BE2C (cell line): ENCODE measurements around the gene RIN3.

Experiments used
- DNase-seq: peaks from one replicate; pipeline ENCODE4 v3.0.0-alpha.2; 2020
- H3K27me3 ChIP-seq: fragments of 250-450 bp; sonication (Bioruptor Pico); 2 replicates; pipeline ENCODE4 v1.5.1; 2020; ENCODE audit warnings: mild to moderate bottlenecking
- H3K36me3 ChIP-seq: fragments of 250-450 bp; sonication (Bioruptor Pico); 2 replicates; pipeline ENCODE4 v1.5.1; 2020; ENCODE audit warnings: mild to moderate bottlenecking
- H3K4me1 ChIP-seq: fragments of 250-450 bp; sonication (Bioruptor Pico); 2 replicates; pipeline ENCODE4 v1.5.1; 2020
- H3K4me3 ChIP-seq: 2 replicates; pipeline ENCODE4 v1.5.1; 2011; ENCODE audit warnings: low read depth, low read length
- H3K9me3 ChIP-seq: fragments of 250-450 bp; sonication (Bioruptor Pico); 2 replicates; pipeline ENCODE4 v1.5.1; 2020
- TF ChIP-seq, protein P1 (sequence below): IDR thresholded peaks from 2 replicates; pipeline ENCODE4 v1.5.1; 2012; ENCODE audit warnings: mild to moderate bottlenecking, low read depth, low read length

Gene RIN3

DNA sequence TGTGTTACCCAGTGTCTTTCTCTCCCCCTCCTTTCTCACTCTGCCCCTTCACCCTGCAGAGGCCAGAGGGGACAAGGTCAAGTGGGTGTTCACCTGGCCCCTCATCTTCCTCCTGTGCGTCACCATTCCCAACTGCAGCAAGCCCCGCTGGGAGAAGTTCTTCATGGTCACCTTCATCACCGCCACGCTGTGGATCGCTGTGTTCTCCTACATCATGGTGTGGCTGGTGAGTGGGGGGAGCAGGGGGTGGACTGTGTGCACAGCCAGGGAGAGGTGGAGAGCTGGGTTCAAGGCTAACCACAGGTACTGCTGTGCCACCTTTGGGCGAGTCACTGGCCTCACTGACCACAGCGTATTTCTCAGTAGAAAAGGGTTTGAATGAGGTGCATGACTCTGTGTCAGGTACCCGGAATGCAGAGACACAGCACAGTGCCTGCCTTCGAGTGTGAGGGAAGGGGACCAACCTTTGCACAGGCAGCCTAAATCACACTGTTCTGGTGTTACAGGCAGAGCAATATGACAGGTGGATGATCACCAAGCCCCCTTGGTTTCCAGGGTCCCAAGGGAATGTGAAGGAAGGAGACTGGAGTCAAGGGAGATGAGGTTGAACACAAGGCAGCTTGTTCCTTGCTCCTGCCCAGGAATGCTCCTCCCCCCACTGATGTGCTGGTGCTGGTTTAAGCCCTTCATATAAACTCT lies 30.8 kb upstream of the RIN3 start:
- Histone ChIP-seq H3K4me1 (no peaks in the 10 kb centered on the region), H3K4me3 (no peak overlapping the region), H3K27me3 (no peaks in the 10 kb centered on the region), H3K36me3 (no peaks in the 10 kb centered on the region), H3K9me3 (no peaks in the 10 kb centered on the region)
- TF ChIP-seq, protein P1, sequence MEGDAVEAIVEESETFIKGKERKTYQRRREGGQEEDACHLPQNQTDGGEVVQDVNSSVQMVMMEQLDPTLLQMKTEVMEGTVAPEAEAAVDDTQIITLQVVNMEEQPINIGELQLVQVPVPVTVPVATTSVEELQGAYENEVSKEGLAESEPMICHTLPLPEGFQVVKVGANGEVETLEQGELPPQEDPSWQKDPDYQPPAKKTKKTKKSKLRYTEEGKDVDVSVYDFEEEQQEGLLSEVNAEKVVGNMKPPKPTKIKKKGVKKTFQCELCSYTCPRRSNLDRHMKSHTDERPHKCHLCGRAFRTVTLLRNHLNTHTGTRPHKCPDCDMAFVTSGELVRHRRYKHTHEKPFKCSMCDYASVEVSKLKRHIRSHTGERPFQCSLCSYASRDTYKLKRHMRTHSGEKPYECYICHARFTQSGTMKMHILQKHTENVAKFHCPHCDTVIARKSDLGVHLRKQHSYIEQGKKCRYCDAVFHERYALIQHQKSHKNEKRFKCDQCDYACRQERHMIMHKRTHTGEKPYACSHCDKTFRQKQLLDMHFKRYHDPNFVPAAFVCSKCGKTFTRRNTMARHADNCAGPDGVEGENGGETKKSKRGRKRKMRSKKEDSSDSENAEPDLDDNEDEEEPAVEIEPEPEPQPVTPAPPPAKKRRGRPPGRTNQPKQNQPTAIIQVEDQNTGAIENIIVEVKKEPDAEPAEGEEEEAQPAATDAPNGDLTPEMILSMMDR = no peak
- DNase-seq = no peak

DNA sequence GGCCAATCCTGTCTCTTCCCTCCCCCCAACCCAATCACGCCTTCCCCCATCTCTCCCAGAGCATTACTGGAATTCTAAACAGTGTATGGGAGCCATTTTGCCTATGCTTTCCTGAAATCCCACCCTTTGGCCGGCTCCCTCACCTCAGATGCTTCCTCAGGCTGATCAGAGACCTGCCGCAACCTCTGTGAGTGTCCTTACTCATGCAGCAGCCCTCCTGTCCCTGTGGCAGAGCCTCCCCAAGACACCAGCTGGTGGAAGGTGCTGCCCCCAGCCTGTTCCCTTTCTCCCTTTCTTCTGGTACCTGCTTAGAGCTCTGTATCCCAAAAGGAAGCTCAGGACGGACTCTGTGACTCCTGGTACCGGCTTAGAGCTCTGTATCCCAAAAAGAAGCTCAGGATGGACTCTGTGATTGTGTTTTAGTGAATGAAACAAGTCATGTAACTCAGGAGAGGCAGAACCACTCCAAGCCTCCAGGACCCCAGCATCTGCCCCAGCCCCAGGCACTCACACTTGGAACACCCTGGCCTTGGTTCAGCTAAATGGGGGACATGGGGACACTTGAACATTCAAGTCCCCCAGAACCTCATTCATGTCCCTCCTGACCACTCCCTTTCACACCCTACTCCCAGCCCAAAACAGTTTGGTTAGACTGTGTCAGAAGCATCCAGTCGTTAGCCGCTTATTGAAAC lies 29.3 kb upstream of the RIN3 start:
- no peaks in the 10 kb centered on the region for H3K9me3 ChIP-seq

DNA sequence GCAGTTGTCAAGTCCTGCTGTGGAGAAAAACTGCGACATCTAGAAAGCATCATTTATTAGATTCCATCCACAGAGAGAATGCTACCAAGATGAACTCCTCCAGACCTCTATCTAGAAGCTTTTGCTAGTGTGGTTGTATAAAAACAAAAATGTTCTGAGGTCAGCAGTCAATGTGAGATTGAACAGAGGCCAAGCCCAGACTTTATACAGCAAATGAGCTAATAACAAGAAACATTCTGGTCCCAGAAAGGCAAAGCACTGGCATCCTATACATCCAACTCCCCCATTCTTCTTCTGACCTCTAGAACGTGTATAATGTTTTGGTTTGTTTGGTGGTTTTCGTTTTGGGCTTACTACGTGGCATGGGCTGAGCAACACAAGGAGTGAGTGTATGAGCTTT lies 26.7 kb upstream of the RIN3 start:
- Histone ChIP-seq H3K36me3 (no peaks in the 10 kb centered on the region), H3K27me3 (no peaks in the 10 kb centered on the region; the same call in none of the 2 replicates), H3K4me3 (no peak overlapping the region), H3K9me3 (no peaks in the 10 kb centered on the region), H3K4me1 (no peaks in the 10 kb centered on the region)
- TF ChIP-seq, protein P1 = no peak
- DNase-seq = no peak

More for the DNA sequence above, 29.3 kb upstream of the RIN3 start:
- Histone ChIP-seq H3K4me3 (no peak overlapping the region), H3K36me3 (no peaks in the 10 kb centered on the region), H3K4me1 (no peaks in the 10 kb centered on the region), H3K27me3 (no peaks in the 10 kb centered on the region; the same call in 1 of the 2 replicates)
- TF ChIP-seq, protein P1 = no peak
- DNase-seq = no peak

DNA sequence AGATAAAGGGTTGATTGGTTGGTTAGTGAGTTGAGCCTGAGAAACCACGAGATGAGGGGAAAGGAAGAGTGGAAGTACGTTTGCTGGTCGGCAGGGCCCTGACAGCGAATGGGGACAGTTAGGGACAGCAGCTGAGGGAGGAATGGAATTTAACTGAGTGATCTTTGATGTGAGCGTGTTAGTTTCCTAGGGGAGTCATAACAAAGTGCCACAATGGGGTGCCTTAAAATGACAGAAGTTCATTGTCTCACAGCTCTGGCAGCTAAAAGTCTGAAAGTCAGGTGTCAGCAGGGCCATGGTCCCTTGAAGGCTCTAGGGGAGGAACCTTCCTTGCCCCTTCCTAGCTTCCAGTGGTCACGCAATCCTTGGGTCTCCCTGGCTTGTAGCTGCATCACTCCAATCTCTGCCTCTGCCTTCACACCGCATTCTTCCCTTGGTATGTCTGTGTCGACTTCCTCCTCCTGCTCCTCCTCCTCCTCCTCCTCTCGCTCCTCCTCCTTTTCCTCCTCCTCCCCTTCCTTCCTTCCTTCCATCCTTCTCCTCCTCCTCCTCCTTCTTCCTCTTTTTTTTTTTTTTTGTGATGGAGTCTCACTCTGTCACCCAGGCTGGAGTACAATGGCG lies 26.0 kb upstream of the RIN3 start:
- no peaks in the 10 kb centered on the region for H3K4me1 ChIP-seq
- no peaks in the 10 kb centered on the region for H3K9me3 ChIP-seq
- no peak for DNase-seq
- H3K27me3 ChIP-seq = no peaks in the 10 kb centered on the region; the same call in none of the 2 replicates
- TF ChIP-seq, protein P1 = no peak
- no peak overlapping the region for H3K4me3 ChIP-seq
- no peaks in the 10 kb centered on the region for H3K36me3 ChIP-seq

DNA sequence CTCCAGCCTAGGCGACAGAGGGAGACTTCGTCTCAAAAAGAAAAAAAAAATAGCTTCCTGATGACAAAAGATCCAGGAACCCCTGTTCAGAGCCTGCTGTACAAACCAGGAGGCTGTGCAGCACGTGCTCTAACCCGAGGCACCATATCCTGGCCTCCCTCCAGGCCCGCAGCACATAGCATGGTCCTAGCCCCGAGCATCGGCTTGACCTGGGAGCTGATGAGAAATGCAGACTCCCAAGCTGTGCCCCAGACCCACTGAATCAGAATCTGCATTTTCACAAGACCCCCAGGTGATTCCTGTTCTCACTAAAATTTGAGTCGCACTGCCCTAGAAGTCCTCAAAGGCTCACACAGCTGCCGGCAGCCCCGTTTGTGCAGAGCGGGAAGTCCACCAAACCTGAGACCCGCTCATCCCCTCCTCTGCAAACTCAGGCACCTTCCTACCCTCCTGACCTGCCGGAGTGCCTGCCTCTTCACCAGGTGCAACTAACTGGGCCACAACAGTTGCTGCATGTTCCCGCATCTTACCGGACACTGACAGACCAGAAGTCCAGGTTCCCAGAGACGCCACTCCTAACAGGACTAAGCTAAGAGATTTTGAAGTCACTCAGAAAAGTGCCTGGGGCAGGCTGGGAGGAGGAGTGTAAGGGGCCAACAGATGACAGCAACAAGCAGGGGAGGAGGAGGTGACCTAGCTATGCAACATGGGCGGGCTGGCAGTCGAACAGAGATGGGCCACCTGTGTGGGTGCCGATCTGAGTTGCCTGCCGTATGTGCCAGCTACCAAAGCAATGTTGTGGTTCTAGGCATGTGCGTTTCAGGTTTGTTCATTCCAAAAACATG lies 24.0 kb upstream of the RIN3 start:
- Histone ChIP-seq H3K27me3 (no peaks in the 10 kb centered on the region; the same call in none of the 2 replicates), H3K9me3 (no peaks in the 10 kb centered on the region), H3K4me3 (no peak overlapping the region), H3K4me1 (no peaks in the 10 kb centered on the region), H3K36me3 (no peaks in the 10 kb centered on the region)
- no peak for DNase-seq
- TF ChIP-seq, protein P1 = no peak
